Measurements from ENCODE around the gene PTPN2. TPM values are rescaled to one million over a fixed set of nuclear protein-coding genes. Genes with fewer than 3 reads are reported as not detected.

Gene PTPN2
- total RNA-seq, 1 donor from 2014 or later: 25.9 TPM

DNA sequence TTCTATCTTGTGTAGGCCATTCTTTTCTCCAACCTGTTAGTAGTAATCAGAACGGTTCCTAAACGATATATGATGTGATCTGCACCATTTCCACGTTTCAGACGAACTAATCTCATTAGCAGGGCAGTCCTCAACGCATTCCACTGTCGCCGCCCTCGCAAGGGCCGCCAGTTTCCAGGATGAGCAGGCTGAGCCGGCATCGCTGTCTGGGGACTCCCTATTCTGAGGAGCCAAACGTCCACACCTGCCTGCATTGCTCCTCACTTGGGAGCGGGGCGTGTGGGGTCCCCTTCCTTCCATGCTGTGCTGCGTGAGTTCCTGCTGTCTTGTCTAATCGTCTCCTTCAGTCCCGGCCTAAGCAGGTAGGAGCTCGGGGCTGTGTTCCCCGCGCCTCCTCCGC is 104.6 kb downstream of the PTPN2 start:
- Mint-ChIP-seq H3K27ac (ENCODE audit: unreplicated experiment) (no peak overlapping the region), H3K27me3 (ENCODE audit: low read depth, unreplicated experiment) (peaks cover 30% of the 10 kb centered on the region), H3K9me3 (ENCODE audit: unreplicated experiment) (peaks cover 7% of the 10 kb centered on the region), H3K36me3 (ENCODE audit: low read depth, unreplicated experiment) (peaks cover 2% of the 10 kb centered on the region), H3K4me1 (ENCODE audit: low read depth, unreplicated experiment) (peaks cover 5% of the 10 kb centered on the region), H3K4me3 (ENCODE audit: unreplicated experiment) (no peak overlapping the region)
- no peak overlapping the region for H3K4me2 ChIP-seq (ENCODE audit: low read length)
- no peak for DNase-seq (ENCODE audit: low read depth)
- TF ChIP-seq CTCF (IDR thresholded peaks at IDR 0.05; ENCODE audit: insufficient read depth, low read depth, low read length) (no peak), EZH2 (IDR thresholded peaks at IDR 0.05; ENCODE audit: insufficient read depth, low read length) (no peak)
- FAIRE-seq: no peak
- H3K27me3 ChIP-seq (ENCODE audit: insufficient read depth, low read length): no peaks in the 10 kb centered on the region
- H3K79me2 ChIP-seq (ENCODE audit: insufficient read depth, low read length): no peaks in the 10 kb centered on the region
- H3K9ac ChIP-seq (ENCODE audit: low read length): no peak overlapping the region
- H3K36me3 ChIP-seq (ENCODE audit: insufficient read depth, low read length): no peaks in the 10 kb centered on the region
- H3K9me3 ChIP-seq (ENCODE audit: insufficient read depth, low read depth, low read length): no peaks in the 10 kb centered on the region
- H4K20me1 ChIP-seq (ENCODE audit: insufficient read depth, low read length): no peaks in the 10 kb centered on the region
- H2AFZ ChIP-seq (ENCODE audit: low read depth, low read length): no peak overlapping the region
- no peaks in the 10 kb centered on the region for H3K4me1 ChIP-seq (ENCODE audit: insufficient read depth, low read length)
- no peak overlapping the region for H3K4me3 ChIP-seq (ENCODE audit: insufficient read depth, low read depth, low read length)
- no peak overlapping the region for H3K27ac ChIP-seq (ENCODE audit: low read depth, low read length)

DNA sequence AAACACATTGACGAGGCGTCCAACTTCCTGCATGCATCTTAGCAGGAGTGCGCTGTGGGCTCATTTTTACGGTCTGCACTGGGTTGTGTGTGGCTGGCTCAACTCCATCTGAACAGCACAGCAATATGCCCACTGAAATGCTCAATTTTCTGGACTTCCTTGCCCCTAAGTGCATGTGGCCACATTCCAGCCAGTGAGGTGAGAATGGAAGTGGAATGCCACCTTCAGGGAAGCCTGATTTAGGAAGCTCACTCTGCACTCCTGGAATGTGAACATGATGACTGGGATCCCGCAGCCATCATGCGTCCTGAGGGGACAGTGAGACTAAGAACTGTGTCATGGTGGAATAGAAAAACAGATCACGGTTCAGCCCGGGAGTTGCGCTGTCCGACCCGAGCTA is 105.0 kb downstream of the PTPN2 start:
- DNase-seq (ENCODE audit: low read depth): no peak
- Histone ChIP-seq H3K27me3 (ENCODE audit: insufficient read depth, low read length) (no peaks in the 10 kb centered on the region), H3K36me3 (ENCODE audit: insufficient read depth, low read length) (no peaks in the 10 kb centered on the region), H4K20me1 (ENCODE audit: insufficient read depth, low read length) (no peaks in the 10 kb centered on the region), H2AFZ (ENCODE audit: low read depth, low read length) (no peak overlapping the region), H3K4me1 (ENCODE audit: insufficient read depth, low read length) (no peaks in the 10 kb centered on the region), H3K9ac (ENCODE audit: low read length) (no peak overlapping the region), H3K79me2 (ENCODE audit: insufficient read depth, low read length) (no peaks in the 10 kb centered on the region), H3K27ac (ENCODE audit: low read depth, low read length) (no peak overlapping the region), H3K4me3 (ENCODE audit: insufficient read depth, low read depth, low read length) (no peak overlapping the region), H3K9me3 (ENCODE audit: insufficient read depth, low read depth, low read length) (no peaks in the 10 kb centered on the region), H3K4me2 (ENCODE audit: low read length) (no peak overlapping the region)
- Mint-ChIP-seq H3K27me3 (ENCODE audit: low read depth, unreplicated experiment) (peaks cover 30% of the 10 kb centered on the region), H3K27ac (ENCODE audit: unreplicated experiment) (no peak overlapping the region), H3K9me3 (ENCODE audit: unreplicated experiment) (peaks cover 7% of the 10 kb centered on the region), H3K4me3 (ENCODE audit: unreplicated experiment) (no peak overlapping the region), H3K36me3 (ENCODE audit: low read depth, unreplicated experiment) (peaks cover 2% of the 10 kb centered on the region), H3K4me1 (ENCODE audit: low read depth, unreplicated experiment) (peaks cover 5% of the 10 kb centered on the region)
- TF ChIP-seq EZH2 (IDR thresholded peaks at IDR 0.05; ENCODE audit: insufficient read depth, low read length) (no peak), CTCF (IDR thresholded peaks at IDR 0.05; ENCODE audit: insufficient read depth, low read depth, low read length) (no peak)
- FAIRE-seq: no peak

- FAIRE-seq: no peak
- H3K4me3 Mint-ChIP-seq (ENCODE audit: unreplicated experiment): no peak overlapping the region
- H3K4me1 Mint-ChIP-seq (ENCODE audit: low read depth, unreplicated experiment): no peaks in the 10 kb centered on the region
- Histone ChIP-seq H4K20me1 (ENCODE audit: insufficient read depth, low read length) (no peaks in the 10 kb centered on the region), H3K36me3 (ENCODE audit: insufficient read depth, low read length) (no peaks in the 10 kb centered on the region), H3K9me3 (ENCODE audit: insufficient read depth, low read depth, low read length) (no peaks in the 10 kb centered on the region), H3K4me3 (ENCODE audit: insufficient read depth, low read depth, low read length) (no peak overlapping the region), H3K27ac (ENCODE audit: low read depth, low read length) (no peak overlapping the region), H3K4me2 (ENCODE audit: low read length) (peak overlapping the region; percentile 33), H3K79me2 (ENCODE audit: insufficient read depth, low read length) (no peaks in the 10 kb centered on the region), H3K9ac (ENCODE audit: low read length) (no peak overlapping the region), H3K4me1 (ENCODE audit: insufficient read depth, low read length) (no peaks in the 10 kb centered on the region), H2AFZ (ENCODE audit: low read depth, low read length) (peak overlapping the region; percentile 34), H3K27me3 (ENCODE audit: insufficient read depth, low read length) (no peaks in the 10 kb centered on the region)
- peaks cover 7% of the 10 kb centered on the region for H3K9me3 Mint-ChIP-seq (ENCODE audit: unreplicated experiment)
- peaks cover 30% of the 10 kb centered on the region for H3K27me3 Mint-ChIP-seq (ENCODE audit: low read depth, unreplicated experiment)
- peaks cover 2% of the 10 kb centered on the region for H3K36me3 Mint-ChIP-seq (ENCODE audit: low read depth, unreplicated experiment)
- TF ChIP-seq EZH2 (IDR thresholded peaks at IDR 0.05; ENCODE audit: insufficient read depth, low read length) (no peak), CTCF (IDR thresholded peaks at IDR 0.05; ENCODE audit: insufficient read depth, low read depth, low read length) (no peak)
- H3K27ac Mint-ChIP-seq (ENCODE audit: unreplicated experiment): no peak overlapping the region
- no peak for DNase-seq (ENCODE audit: low read depth)
Measured at GRCh38 chr18:12777500-12777944, 106.5 kb downstream of the PTPN2 start.

Data from astrocyte (in vitro differentiated cells and primary cell).